ENCODE results near the gene IKZF2.

The IKZF2 gene

DNA sequence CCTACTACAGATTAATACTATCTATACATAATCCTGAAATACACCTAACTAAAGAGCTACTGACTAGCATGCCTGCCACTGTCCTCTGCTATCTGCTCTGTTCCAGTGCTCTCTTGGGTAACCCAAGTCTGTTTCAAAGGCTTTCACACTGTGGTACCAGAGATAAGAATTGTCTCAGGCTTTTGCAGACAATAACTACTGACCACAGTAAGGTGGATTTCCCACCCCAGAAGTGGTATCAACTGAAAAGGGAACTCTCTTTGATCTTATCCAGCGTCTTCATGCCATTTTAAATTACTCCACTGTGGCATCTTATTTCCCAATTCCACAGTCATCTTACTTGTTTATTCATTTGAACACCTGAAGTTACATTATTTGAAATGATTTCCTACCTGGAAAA lies 190.2 kb downstream of the IKZF2 start:
- POLR2A ChIA-PET, result no interaction called here
- CTCF ChIA-PET, result interaction anchor here (0.5 kb wide), 1 partner anchor 191 kb away, joined by 8 read pairs; no protein-coding TSS in a partner anchor
- TF ChIP-seq LEF1 (IDR thresholded peaks at IDR 0.05; ENCODE audit: borderline replicate concordance) (no peak), BHLHE40 (IDR thresholded peaks at IDR 0.05; ENCODE audit: borderline replicate concordance) (no peak), FOXM1 (IDR thresholded peaks at IDR 0.05; ENCODE audit: borderline replicate concordance) (no peak), PKNOX1 (IDR thresholded peaks at IDR 0.05) (no peak), SP1 (IDR thresholded peaks at IDR 0.05) (no peak), TARDBP (IDR thresholded peaks at IDR 0.05) (no peak), FOXA1 (IDR thresholded peaks at IDR 0.05) (no peak), SUZ12 (IDR thresholded peaks at IDR 0.05) (no peak), ELF4 (IDR thresholded peaks at IDR 0.05) (no peak), NFRKB (IDR thresholded peaks at IDR 0.05) (no peak), CTBP1 (IDR thresholded peaks at IDR 0.05; ENCODE audit: borderline replicate concordance) (no peak), L3MBTL2 (conservative IDR thresholded peaks at IDR 0.05) (no peak), HDGF (IDR thresholded peaks at IDR 0.05; ENCODE audit: borderline replicate concordance) (no peak), FOXK2 (IDR thresholded peaks at IDR 0.05) (no peak), ZNF384 (IDR thresholded peaks at IDR 0.05) (no peak)
- DNase-seq (ENCODE audit: extremely low spot score), result no peak

DNA sequence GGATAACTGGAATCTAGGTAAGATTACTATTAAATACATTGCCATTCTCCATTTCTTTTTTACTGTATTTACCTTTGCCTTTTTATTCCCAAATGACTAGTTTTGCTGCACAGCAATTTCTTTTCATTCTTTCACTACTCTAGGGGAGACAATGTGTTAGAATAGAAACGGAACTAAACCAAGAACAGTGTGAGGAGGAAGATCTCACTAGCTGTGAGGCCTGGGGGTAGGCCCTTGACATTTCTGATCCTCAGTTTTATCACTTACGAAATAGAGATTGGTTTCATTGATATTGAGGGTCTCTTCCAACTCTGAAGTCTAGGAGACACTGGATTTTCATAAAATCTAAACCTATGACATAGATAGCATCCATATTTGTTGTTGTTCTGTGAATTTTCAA lies 191.1 kb downstream of the IKZF2 start:
- ChIA-PET POLR2A (no interaction called here), CTCF (no interaction called here)
- no peak for DNase-seq (ENCODE audit: extremely low spot score)
- no peak for TF ChIP-seq SP1 (IDR thresholded peaks at IDR 0.05)
- no peak for TF ChIP-seq TARDBP (IDR thresholded peaks at IDR 0.05)
- no peak for TF ChIP-seq NFRKB (IDR thresholded peaks at IDR 0.05)
- no peak for TF ChIP-seq ARNT (IDR thresholded peaks at IDR 0.05)
- no peak for TF ChIP-seq PKNOX1 (IDR thresholded peaks at IDR 0.05)
- TF ChIP-seq CTBP1 (IDR thresholded peaks at IDR 0.05; ENCODE audit: borderline replicate concordance), result no peak

GRCh38 chr2:212959471-212960117 lies 191.8 kb downstream of the IKZF2 start:
- DNase-seq (ENCODE audit: extremely low spot score), result no peak
- TF ChIP-seq FOXK2 (IDR thresholded peaks at IDR 0.05), result no peak
- TF ChIP-seq FOXA1 (IDR thresholded peaks at IDR 0.05), result no peak
- no peak for TF ChIP-seq NFRKB (IDR thresholded peaks at IDR 0.05)
- no peak for TF ChIP-seq BHLHE40 (IDR thresholded peaks at IDR 0.05; ENCODE audit: borderline replicate concordance)
- no peak for TF ChIP-seq PKNOX1 (IDR thresholded peaks at IDR 0.05)
- no peak for TF ChIP-seq TARDBP (IDR thresholded peaks at IDR 0.05)
- no peak for TF ChIP-seq SUZ12 (IDR thresholded peaks at IDR 0.05)
- no peak for TF ChIP-seq ZNF384 (IDR thresholded peaks at IDR 0.05)
- no peak for TF ChIP-seq FOXM1 (IDR thresholded peaks at IDR 0.05; ENCODE audit: borderline replicate concordance)
- no peak for TF ChIP-seq L3MBTL2 (conservative IDR thresholded peaks at IDR 0.05)
- TF ChIP-seq CTBP1 (IDR thresholded peaks at IDR 0.05; ENCODE audit: borderline replicate concordance), result no peak
- TF ChIP-seq ARNT (IDR thresholded peaks at IDR 0.05), result no peak
- ChIA-PET CTCF (no interaction called here), POLR2A (no interaction called here)

GRCh38 chr2:212958757-212959295 lies 192.6 kb downstream of the IKZF2 start:
- TF ChIP-seq FOXM1 (IDR thresholded peaks at IDR 0.05; ENCODE audit: borderline replicate concordance) (no peak), FOXA1 (IDR thresholded peaks at IDR 0.05) (no peak), PKNOX1 (IDR thresholded peaks at IDR 0.05) (no peak), TARDBP (IDR thresholded peaks at IDR 0.05) (no peak), ARNT (IDR thresholded peaks at IDR 0.05) (no peak), ELF4 (IDR thresholded peaks at IDR 0.05) (no peak), NFRKB (IDR thresholded peaks at IDR 0.05) (no peak), ZNF384 (IDR thresholded peaks at IDR 0.05) (no peak), BHLHE40 (IDR thresholded peaks at IDR 0.05; ENCODE audit: borderline replicate concordance) (no peak), CTBP1 (IDR thresholded peaks at IDR 0.05; ENCODE audit: borderline replicate concordance) (no peak), SP1 (IDR thresholded peaks at IDR 0.05) (no peak), HDGF (IDR thresholded peaks at IDR 0.05; ENCODE audit: borderline replicate concordance) (no peak), L3MBTL2 (conservative IDR thresholded peaks at IDR 0.05) (no peak), LEF1 (IDR thresholded peaks at IDR 0.05; ENCODE audit: borderline replicate concordance) (no peak), FOXK2 (IDR thresholded peaks at IDR 0.05) (no peak)
- CTCF ChIA-PET, result no interaction called here
- POLR2A ChIA-PET, result no interaction called here
- DNase-seq (ENCODE audit: extremely low spot score), result no peak

GRCh38 chr2:212958133-212958532 lies 193.3 kb downstream of the IKZF2 start:
- no peak for DNase-seq (ENCODE audit: extremely low spot score)
- CTCF ChIA-PET, result no interaction called here
- TF ChIP-seq NFRKB (IDR thresholded peaks at IDR 0.05) (no peak), L3MBTL2 (conservative IDR thresholded peaks at IDR 0.05) (no peak), BHLHE40 (IDR thresholded peaks at IDR 0.05; ENCODE audit: borderline replicate concordance) (no peak), FOXM1 (IDR thresholded peaks at IDR 0.05; ENCODE audit: borderline replicate concordance) (no peak), CTBP1 (IDR thresholded peaks at IDR 0.05; ENCODE audit: borderline replicate concordance) (no peak), FOXA1 (IDR thresholded peaks at IDR 0.05) (no peak), SUZ12 (IDR thresholded peaks at IDR 0.05) (no peak), LEF1 (IDR thresholded peaks at IDR 0.05; ENCODE audit: borderline replicate concordance) (no peak), FOXK2 (IDR thresholded peaks at IDR 0.05) (no peak)
- POLR2A ChIA-PET, result no interaction called here

All from HEK293T (cell line).